ENCODE results near the gene CCDC198.

DNA sequence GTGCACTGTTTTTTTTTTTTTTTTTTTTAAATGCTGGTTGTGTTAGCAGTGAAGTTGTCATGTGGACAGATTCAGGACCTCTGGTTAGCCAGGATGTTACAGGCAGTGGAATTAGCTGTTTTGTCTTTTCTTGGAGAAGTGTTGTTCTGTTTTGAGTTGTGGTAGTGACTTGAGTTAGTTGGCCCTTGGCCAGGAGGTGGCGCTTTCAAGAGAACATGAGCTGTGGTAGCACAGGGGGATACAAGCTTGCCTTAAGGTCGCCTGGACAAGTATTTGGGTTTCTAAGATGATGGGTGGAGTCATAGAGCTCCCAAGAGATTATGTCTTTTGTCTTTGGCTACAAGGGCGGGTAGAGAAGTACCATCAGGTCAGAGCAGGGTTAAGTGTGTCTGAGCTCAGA is 33.3 kb upstream of the CCDC198 start:
- TF ChIP-seq CTCF (IDR thresholded peaks at IDR 0.05) (no peak), POLR2A (IDR thresholded peaks at IDR 0.05) (no peak)
